Measurements from ENCODE around the gene TAF3.

The TAF3 gene

DNA sequence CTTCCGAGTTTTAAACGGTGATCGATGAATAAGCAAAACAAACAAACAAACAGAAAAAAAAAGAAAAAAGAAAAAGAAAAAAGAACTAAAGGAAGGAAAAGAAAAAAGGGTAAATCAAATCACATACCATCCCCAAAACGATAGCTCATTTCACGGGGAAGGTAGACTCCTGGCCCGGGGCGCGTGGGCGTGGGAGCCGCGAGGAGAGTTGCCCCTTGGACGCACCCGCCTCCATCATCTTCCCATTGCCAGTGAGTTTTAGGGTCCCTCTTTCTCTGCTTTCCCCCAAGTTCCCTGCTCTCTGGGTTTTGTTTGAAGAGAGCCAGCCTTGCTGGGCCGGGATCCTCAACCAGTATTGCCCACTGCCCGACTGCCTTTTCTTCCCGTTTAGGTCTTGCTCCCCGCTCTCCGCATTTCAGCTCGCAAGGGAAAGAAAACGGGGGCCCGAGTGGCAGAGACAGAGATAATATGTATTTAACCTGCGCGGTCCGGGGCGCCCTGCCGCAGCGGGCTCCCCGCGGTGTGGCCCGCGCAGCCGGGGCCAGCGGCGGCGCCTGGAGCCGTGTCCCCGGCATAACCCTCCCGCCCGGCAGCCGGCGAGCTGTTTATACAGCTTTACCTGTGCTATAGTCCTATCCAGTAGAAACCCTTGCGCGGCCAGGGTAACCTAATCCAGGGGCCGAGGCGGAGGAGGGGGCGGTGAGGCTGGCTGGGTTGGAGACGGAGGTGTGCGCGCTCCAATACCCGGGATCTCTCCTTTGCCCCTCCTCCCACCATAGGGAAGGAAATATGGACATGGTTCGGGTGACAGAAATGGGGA, 230.9 kb downstream of the TAF3 start:
- ChIA-PET CTCF (interaction anchor here (0.6 to 1.2 kb wide), 2 partner anchors 178 to 182 kb away, joined by 3 to 4 read pairs; no protein-coding TSS in a partner anchor), POLR2A (interaction anchor here (1.5 kb wide), 1 partner anchor 177 kb away, joined by 3 read pairs; no protein-coding TSS in a partner anchor)
- Histone ChIP-seq H3K9me3 (ENCODE audit: control insufficient read depth, insufficient read depth, low read depth, low read length) (no peaks in the 10 kb centered on the region), H3K4me1 (ENCODE audit: control insufficient read depth, insufficient read depth, low read length) (no peaks in the 10 kb centered on the region; the same call in 1 of the 2 replicates), H3K27ac (ENCODE audit: extremely low read depth, low read depth, low read length) (peak overlapping the region; percentile 100), H3K4me3 (ENCODE audit: low read depth, low read length) (peak overlapping the region; percentile 45), H3K36me3 (ENCODE audit: control insufficient read depth in 2 of 2, insufficient read depth in 1 of 2, low read length in 2 of 2) (no peaks in the 10 kb centered on the region)
- TF ChIP-seq ZNF621 (tag by site-specific recombination; IDR thresholded peaks at IDR 0.05), result no peak
- TF ChIP-seq ZNF549 (tag by site-specific recombination; IDR thresholded peaks at IDR 0.05), result no peak
- peak; percentile 40 for TF ChIP-seq ZSCAN30 (tag by site-specific recombination; IDR thresholded peaks at IDR 0.05)
- TF ChIP-seq, protein P1, sequence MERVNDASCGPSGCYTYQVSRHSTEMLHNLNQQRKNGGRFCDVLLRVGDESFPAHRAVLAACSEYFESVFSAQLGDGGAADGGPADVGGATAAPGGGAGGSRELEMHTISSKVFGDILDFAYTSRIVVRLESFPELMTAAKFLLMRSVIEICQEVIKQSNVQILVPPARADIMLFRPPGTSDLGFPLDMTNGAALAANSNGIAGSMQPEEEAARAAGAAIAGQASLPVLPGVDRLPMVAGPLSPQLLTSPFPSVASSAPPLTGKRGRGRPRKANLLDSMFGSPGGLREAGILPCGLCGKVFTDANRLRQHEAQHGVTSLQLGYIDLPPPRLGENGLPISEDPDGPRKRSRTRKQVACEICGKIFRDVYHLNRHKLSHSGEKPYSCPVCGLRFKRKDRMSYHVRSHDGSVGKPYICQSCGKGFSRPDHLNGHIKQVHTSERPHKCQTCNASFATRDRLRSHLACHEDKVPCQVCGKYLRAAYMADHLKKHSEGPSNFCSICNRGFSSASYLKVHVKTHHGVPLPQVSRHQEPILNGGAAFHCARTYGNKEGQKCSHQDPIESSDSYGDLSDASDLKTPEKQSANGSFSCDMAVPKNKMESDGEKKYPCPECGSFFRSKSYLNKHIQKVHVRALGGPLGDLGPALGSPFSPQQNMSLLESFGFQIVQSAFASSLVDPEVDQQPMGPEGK (tag by site-specific recombination; IDR thresholded peaks at IDR 0.05), result peak; percentile 33
- TF ChIP-seq ZXDB (tag by site-specific recombination; IDR thresholded peaks at IDR 0.05), result peak; percentile 41; the same call in 1 of the 2 replicates
- TF ChIP-seq PRDM1 (tag by site-specific recombination; IDR thresholded peaks at IDR 0.05), result no peak
- TF ChIP-seq, protein P2, sequence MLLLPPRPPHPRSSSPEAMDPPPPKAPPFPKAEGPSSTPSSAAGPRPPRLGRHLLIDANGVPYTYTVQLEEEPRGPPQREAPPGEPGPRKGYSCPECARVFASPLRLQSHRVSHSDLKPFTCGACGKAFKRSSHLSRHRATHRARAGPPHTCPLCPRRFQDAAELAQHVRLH (tag by site-specific recombination; IDR thresholded peaks at IDR 0.05), result no peak
- 0 out of 2 replicates have a peak, but pooled peaks have one; percentile 17 for TF ChIP-seq ZNF596 (tag by site-specific recombination; IDR thresholded peaks at IDR 0.05)
- TF ChIP-seq, protein P3, sequence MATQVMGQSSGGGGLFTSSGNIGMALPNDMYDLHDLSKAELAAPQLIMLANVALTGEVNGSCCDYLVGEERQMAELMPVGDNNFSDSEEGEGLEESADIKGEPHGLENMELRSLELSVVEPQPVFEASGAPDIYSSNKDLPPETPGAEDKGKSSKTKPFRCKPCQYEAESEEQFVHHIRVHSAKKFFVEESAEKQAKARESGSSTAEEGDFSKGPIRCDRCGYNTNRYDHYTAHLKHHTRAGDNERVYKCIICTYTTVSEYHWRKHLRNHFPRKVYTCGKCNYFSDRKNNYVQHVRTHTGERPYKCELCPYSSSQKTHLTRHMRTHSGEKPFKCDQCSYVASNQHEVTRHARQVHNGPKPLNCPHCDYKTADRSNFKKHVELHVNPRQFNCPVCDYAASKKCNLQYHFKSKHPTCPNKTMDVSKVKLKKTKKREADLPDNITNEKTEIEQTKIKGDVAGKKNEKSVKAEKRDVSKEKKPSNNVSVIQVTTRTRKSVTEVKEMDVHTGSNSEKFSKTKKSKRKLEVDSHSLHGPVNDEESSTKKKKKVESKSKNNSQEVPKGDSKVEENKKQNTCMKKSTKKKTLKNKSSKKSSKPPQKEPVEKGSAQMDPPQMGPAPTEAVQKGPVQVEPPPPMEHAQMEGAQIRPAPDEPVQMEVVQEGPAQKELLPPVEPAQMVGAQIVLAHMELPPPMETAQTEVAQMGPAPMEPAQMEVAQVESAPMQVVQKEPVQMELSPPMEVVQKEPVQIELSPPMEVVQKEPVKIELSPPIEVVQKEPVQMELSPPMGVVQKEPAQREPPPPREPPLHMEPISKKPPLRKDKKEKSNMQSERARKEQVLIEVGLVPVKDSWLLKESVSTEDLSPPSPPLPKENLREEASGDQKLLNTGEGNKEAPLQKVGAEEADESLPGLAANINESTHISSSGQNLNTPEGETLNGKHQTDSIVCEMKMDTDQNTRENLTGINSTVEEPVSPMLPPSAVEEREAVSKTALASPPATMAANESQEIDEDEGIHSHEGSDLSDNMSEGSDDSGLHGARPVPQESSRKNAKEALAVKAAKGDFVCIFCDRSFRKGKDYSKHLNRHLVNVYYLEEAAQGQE (tag by site-specific recombination; IDR thresholded peaks at IDR 0.05), result no peak
- TF ChIP-seq IKZF3 (tag by site-specific recombination; IDR thresholded peaks at IDR 0.05), result peak; percentile 54
- TF ChIP-seq, protein P4, sequence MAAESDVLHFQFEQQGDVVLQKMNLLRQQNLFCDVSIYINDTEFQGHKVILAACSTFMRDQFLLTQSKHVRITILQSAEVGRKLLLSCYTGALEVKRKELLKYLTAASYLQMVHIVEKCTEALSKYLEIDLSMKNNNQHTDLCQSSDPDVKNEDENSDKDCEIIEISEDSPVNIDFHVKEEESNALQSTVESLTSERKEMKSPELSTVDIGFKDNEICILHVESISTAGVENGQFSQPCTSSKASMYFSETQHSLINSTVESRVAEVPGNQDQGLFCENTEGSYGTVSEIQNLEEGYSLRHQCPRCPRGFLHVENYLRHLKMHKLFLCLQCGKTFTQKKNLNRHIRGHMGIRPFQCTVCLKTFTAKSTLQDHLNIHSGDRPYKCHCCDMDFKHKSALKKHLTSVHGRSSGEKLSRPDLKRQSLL (tag by site-specific recombination; IDR thresholded peaks at IDR 0.05), result peak; percentile 60; the same call in 1 of the 2 replicates
- peak; percentile 73 for TF ChIP-seq ZFHX2 (tag by site-specific recombination; conservative IDR thresholded peaks at IDR 0.05)
- TF ChIP-seq EGR2 (tag by site-specific recombination; IDR thresholded peaks at IDR 0.05; ENCODE audit: low read depth), result peak; percentile 68
- TF ChIP-seq ZNF37A (tag by site-specific recombination; IDR thresholded peaks at IDR 0.05), result no peak
- TF ChIP-seq ZNF248 (tag by site-specific recombination; IDR thresholded peaks at IDR 0.05), result no peak
- no peak for TF ChIP-seq ZNF366 (tag by site-specific recombination; conservative IDR thresholded peaks at IDR 0.05)
- TF ChIP-seq, protein P5, sequence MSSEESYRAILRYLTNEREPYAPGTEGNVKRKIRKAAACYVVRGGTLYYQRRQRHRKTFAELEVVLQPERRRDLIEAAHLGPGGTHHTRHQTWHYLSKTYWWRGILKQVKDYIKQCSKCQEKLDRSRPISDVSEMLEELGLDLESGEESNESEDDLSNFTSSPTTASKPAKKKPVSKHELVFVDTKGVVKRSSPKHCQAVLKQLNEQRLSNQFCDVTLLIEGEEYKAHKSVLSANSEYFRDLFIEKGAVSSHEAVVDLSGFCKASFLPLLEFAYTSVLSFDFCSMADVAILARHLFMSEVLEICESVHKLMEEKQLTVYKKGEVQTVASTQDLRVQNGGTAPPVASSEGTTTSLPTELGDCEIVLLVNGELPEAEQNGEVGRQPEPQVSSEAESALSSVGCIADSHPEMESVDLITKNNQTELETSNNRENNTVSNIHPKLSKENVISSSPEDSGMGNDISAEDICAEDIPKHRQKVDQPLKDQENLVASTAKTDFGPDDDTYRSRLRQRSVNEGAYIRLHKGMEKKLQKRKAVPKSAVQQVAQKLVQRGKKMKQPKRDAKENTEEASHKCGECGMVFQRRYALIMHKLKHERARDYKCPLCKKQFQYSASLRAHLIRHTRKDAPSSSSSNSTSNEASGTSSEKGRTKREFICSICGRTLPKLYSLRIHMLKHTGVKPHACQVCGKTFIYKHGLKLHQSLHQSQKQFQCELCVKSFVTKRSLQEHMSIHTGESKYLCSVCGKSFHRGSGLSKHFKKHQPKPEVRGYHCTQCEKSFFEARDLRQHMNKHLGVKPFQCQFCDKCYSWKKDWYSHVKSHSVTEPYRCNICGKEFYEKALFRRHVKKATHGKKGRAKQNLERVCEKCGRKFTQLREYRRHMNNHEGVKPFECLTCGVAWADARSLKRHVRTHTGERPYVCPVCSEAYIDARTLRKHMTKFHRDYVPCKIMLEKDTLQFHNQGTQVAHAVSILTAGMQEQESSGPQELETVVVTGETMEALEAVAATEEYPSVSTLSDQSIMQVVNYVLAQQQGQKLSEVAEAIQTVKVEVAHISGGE (tag by site-specific recombination; conservative IDR thresholded peaks at IDR 0.05; ENCODE audit: low read depth), result peak; percentile 43; the same call in 1 of the 2 replicates
- peak; percentile 88 for TF ChIP-seq ZBTB20 (tag by site-specific recombination; IDR thresholded peaks at IDR 0.05)
- TF ChIP-seq ZNF335 (tag by site-specific recombination; conservative IDR thresholded peaks at IDR 0.05), result peak; percentile 78
- peak; percentile 30; the same call in 1 of the 2 replicates for TF ChIP-seq SP3 (tag by site-specific recombination; IDR thresholded peaks at IDR 0.05)
- TF ChIP-seq ZNF138 (tag by site-specific recombination; IDR thresholded peaks at IDR 0.05; ENCODE audit: borderline replicate concordance), result no peak

Measured in HEK293 (cell line).